Lung (tissue), 12 donors: ENCODE measurements around the gene NUCB2. TPM values are rescaled to one million over a fixed set of nuclear protein-coding genes. Genes with fewer than 3 reads are reported as not detected.

ENCODE experiments used
- ATAC-seq: fragments of 200-7000 bp; cut with Tn5 transposase; one replicate; pipeline ENCODE4 v1.9.1; 2020; ENCODE audit warnings: moderate number of reproducible peaks; ENCODE audit not compliant: insufficient read depth, low FRiP score
- DNase-seq, 3 donors: peaks; one replicate each; pipeline ENCODE4 v3.0.0-alpha.2; 2013 to 2017
- H3K27ac ChIP-seq, 2 donors: one replicate each; pipeline ENCODE4 v1.5.1; 2013; ENCODE audit warnings: mild to moderate bottlenecking in 2 of 2, moderate library complexity in 2 of 2, control low read depth in 1 of 2, inconsistent platforms in 1 of 2, low read depth in 1 of 2, low read length in 1 of 2
- H3K27me3 ChIP-seq, 3 donors: one replicate each; pipeline ENCODE4 v1.5.1; 2013; ENCODE audit warnings: low read length in 2 of 3; ENCODE audit not compliant: control insufficient read depth in 3 of 3, insufficient read depth in 3 of 3
- H3K36me3 ChIP-seq, 4 donors: one replicate each; pipeline ENCODE4 v1.5.1; 2013; ENCODE audit warnings: low read length in 4 of 4, mild to moderate bottlenecking in 1 of 4, moderate library complexity in 1 of 4; ENCODE audit not compliant: control insufficient read depth in 4 of 4, insufficient read depth in 4 of 4
- H3K4me1 ChIP-seq, 5 donors: one replicate each; pipeline ENCODE4 v1.5.1; 2013; ENCODE audit warnings: low read length in 5 of 5, mild to moderate bottlenecking in 2 of 5, moderate library complexity in 1 of 5; ENCODE audit not compliant: control insufficient read depth in 5 of 5, insufficient read depth in 5 of 5
- H3K4me3 ChIP-seq: one replicate; pipeline ENCODE4 v1.5.1; 2013; ENCODE audit warnings: mild to moderate bottlenecking, control low read depth, moderate library complexity
- H3K9ac ChIP-seq, 2 donors: one replicate each; pipeline ENCODE4 v1.5.1; 2013; ENCODE audit warnings: low read length in 2 of 2, control low read depth in 1 of 2; ENCODE audit not compliant: insufficient read depth in 1 of 2
- H3K9me3 ChIP-seq, 4 donors: one replicate each; pipeline ENCODE4 v1.5.1; 2013; ENCODE audit warnings: low read length in 3 of 4, mild to moderate bottlenecking in 1 of 4, moderate library complexity in 1 of 4; ENCODE audit not compliant: control insufficient read depth in 4 of 4, insufficient read depth in 3 of 4
- WGBS, 2 donors: extraction: QIAGEN DNeasy Blood & Tissue Kit; methylation state at CpG; one replicate each; pipeline ENCODE4 v1.1.7; 2013; 5-methylcytosine and 5-hydroxymethylcytosine counted together
- polyA plus RNA-seq, 2 donors: library from polyadenylated mRNA; stranded (reverse); fragments of 200-250 nt; gene quantifications; one replicate each; pipeline ENCODE4 v1.2.1, GENCODE V29; 2013
- total RNA-seq, 2 donors: library from RNA; depleted of rRNA in 1 of 2; stranded (reverse); fragments of >200 nt in 1 of 2; gene quantifications; one replicate each; pipeline ENCODE4 v1.2.1, GENCODE V29; 2014 to 2021
- TF ChIP-seq, protein P1 (sequence below): IDR thresholded peaks from 2 replicates; pipeline ENCODE4 v1.5.1; 2012; ENCODE audit warnings: mild to moderate bottlenecking; ENCODE audit errors: control extremely low read depth, extremely low read depth
- donor health status: control.
- donor health status: control.
- donor health status: Bipolar disorder and iron deficiency.
- donor health status: healthy.
- donor health status: DM: yes; HTN: yes; CAD: no.

The NUCB2 gene
- total and polyA plus RNA-seq, 4 donors = 73.6 to 136 (median 116) TPM

DNA sequence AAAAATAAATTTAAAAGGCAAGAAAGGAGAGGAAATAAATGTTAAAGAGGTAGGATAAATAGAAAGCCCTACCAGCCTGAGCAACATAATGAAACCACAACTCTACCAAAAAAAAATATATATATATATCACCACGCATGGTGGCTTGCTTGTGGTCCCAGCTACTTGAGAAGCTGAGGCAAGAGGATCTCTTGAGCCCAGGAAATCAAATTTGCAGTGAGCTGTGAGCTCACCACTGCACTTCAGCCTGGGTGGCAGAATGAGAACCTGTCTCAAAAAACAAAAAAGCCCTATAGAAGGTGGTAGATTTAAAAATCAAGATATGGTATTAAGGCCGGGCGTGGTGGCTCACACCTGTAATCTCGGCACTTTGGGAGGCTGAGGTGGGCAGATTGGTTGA lies 10.5 kb downstream of the NUCB2 start:
- no peak for DNase-seq
- TF ChIP-seq, protein P1, sequence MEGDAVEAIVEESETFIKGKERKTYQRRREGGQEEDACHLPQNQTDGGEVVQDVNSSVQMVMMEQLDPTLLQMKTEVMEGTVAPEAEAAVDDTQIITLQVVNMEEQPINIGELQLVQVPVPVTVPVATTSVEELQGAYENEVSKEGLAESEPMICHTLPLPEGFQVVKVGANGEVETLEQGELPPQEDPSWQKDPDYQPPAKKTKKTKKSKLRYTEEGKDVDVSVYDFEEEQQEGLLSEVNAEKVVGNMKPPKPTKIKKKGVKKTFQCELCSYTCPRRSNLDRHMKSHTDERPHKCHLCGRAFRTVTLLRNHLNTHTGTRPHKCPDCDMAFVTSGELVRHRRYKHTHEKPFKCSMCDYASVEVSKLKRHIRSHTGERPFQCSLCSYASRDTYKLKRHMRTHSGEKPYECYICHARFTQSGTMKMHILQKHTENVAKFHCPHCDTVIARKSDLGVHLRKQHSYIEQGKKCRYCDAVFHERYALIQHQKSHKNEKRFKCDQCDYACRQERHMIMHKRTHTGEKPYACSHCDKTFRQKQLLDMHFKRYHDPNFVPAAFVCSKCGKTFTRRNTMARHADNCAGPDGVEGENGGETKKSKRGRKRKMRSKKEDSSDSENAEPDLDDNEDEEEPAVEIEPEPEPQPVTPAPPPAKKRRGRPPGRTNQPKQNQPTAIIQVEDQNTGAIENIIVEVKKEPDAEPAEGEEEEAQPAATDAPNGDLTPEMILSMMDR = no peak
- 89 to 94% methylated on average over 4 of the region's 4 CpGs for WGBS, 2 donors
- H3K36me3 ChIP-seq = peaks cover 5 to 24% (median 10%) of the 10 kb centered on the region in 4 donors
- H3K9ac ChIP-seq = no peak overlapping the region
- H3K4me1 ChIP-seq = no peaks in the 10 kb centered on the region
- ATAC-seq = no peak
- no peak overlapping the region for H3K27ac ChIP-seq
- H3K27me3 ChIP-seq = no peaks in the 10 kb centered on the region
- H3K9me3 ChIP-seq = no peaks in the 10 kb centered on the region
- H3K4me3 ChIP-seq = no peak overlapping the region

- TF ChIP-seq, protein P1 = no peak
- peaks cover 0 to 30% (median 5%) of the 10 kb centered on the region in 4 donors for H3K36me3 ChIP-seq
- H3K9me3 ChIP-seq = no peaks in the 10 kb centered on the region
- DNase-seq (peak in 2 of 3 donors; percentile 14 to 17), ATAC-seq (no peak)
- no peak overlapping the region for H3K9ac ChIP-seq
- H3K27me3 ChIP-seq = no peaks in the 10 kb centered on the region
- peaks cover 0 to 5% (median 0%) of the 10 kb centered on the region in 5 donors for H3K4me1 ChIP-seq
- H3K4me3 ChIP-seq = no peak overlapping the region
- WGBS, 2 donors = 89 to 93% methylated on average over 1 of the region's 1 CpG
- no peak overlapping the region for H3K27ac ChIP-seq
These were observed 15.2 kb downstream of the NUCB2 start for GRCh38 chr11:17291710-17292109.

- no peak overlapping the region for H3K27ac ChIP-seq
- ATAC-seq (no peak), DNase-seq (no peak)
- WGBS, 2 donors = 17 to 45% methylated on average over 1 of the region's 1 CpG
- H3K27me3 ChIP-seq = no peaks in the 10 kb centered on the region
- peaks cover 0 to 24% (median 6%) of the 10 kb centered on the region in 4 donors for H3K36me3 ChIP-seq
- no peak overlapping the region for H3K4me3 ChIP-seq
- no peaks in the 10 kb centered on the region for H3K9me3 ChIP-seq
- TF ChIP-seq, protein P1 = no peak
- H3K9ac ChIP-seq = no peak overlapping the region
- peaks cover 0 to 5% (median 0%) of the 10 kb centered on the region in 5 donors for H3K4me1 ChIP-seq
These were observed 16.8 kb downstream of the NUCB2 start for GRCh38 chr11:17293311-17293710.

DNA sequence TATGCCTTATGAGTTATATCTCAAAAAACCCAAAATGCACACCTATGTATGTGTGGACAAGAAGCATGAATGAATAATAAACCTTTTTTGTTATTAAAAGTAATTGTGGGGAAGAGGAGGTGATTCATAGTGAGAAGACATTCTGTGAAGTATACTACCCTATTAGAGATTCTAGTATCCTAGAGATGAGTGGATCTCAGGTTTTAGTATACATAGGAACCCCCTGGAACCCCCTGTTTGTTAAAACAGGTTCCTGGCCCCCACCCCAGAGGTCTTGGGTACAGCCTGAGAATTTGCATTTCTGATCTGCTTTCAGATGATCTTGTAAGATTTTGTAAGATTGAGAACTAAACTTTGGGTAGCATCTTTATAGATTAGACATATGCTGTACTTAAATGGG lies 17.5 kb downstream of the NUCB2 start:
- TF ChIP-seq, protein P1 = no peak
- Histone ChIP-seq H3K27me3 (no peaks in the 10 kb centered on the region), H3K36me3 (peaks cover 0 to 21% (median 6%) of the 10 kb centered on the region in 4 donors), H3K9ac (no peak overlapping the region), H3K4me1 (peaks cover 0 to 5% (median 0%) of the 10 kb centered on the region in 5 donors), H3K4me3 (no peak overlapping the region), H3K9me3 (no peaks in the 10 kb centered on the region), H3K27ac (no peak overlapping the region)
- DNase-seq (no peak), ATAC-seq (no peak)
